ENCODE measurements around the gene MBD6.

MBD6 gene

GRCh38 chr12:57575771-57576612, 53.4 kb downstream of the MBD6 start:
- H3K4me3 ChIP-seq (ENCODE audit: low read depth, low read length), result no peak overlapping the region

DNA sequence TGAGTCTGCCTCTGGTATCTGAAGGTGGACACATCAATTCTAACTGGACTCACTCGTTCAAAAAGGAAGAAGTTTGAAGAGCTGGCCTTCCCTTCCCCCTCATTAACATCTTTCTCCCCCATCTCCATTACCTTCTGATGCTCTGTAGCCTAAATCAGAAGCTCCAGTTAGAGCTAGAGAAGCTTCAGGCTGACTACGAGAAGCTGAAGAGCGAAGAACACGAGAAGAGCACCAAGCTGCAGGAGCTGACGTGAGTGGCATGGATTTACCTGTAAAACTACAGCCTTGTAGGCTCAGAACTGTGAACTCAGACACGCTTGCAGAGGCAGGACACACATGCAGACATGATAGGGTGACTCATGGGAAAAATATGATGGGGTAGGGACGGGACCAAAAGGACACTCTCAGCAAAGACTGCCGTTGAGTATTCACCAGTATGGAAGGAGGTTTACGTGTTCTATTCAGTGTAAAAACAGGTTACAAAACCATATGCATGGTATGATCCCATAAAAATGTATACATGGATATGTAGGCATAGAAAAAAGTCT, 54.1 kb downstream of the MBD6 start:
- H3K4me3 ChIP-seq (ENCODE audit: low read depth, low read length), result no peak overlapping the region

- no peak overlapping the region for H3K4me3 ChIP-seq (ENCODE audit: low read depth, low read length)
Measured at GRCh38 chr12:57577981-57578758, 55.5 kb downstream of the MBD6 start.

DNA sequence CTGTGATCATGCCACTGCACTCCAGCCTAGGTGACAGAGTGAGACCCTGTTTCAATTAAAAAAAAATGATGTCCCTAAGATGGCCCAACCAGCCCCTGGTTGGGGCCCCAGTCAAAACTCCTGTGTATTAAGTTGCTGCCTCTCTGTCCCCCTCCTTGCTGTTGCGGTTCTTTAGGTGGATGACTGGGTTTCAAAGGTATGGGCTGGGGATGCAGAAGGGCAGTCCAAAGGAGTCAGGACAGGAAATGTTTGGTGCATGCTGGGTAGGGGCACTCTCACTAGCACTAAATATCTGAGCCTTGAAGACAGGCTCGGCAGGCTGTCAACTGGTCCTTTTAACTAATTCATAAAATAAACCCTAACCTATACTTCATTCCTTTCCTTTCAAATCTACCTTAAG, 56.4 kb downstream of the MBD6 start:
- no peak overlapping the region for H3K4me3 ChIP-seq (ENCODE audit: low read depth, low read length)
